GM19239 (cell line): Measurements from ENCODE around the gene KIF22.
"Not testable (repeated sequence)": the region's sequence is repeated elsewhere in the genome, so short reads cannot be mapped to it uniquely, and the experiment has no call there.

Experiments
- DNase-seq: peaks from one replicate; pipeline ENCODE4 v3.0.0; 2011; ENCODE audit warnings: low spot score; ENCODE audit not compliant: insufficient read length
- FAIRE-seq: peaks from 2 replicates; lab custom pipeline; 2011; peaks lifted over from hg19 to GRCh38; lab: Jason Lieb, UNC

KIF22 gene

GRCh38 chr16:29791845-29792807 lies 1.6 kb downstream of the KIF22 start:
- FAIRE-seq, result no peak

DNA sequence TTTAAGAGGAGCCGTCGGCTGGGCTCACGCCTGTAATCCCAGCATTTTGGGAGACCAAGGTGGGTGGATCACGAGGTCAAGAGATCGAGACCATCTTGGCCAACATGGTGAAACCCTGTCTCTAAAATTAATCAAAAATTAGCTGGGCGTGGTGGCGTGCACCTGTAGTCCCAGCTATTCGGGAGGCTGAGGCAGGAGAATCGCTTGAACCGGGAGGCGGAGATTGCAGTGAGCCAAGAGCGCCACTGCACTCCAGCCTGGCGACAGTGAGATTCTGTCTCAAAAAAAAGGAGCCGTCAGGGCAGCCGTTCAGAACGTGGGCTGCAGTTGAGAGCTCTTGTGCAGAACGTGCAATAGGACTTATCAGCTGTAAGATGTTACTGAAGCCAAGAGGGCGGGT lies 2.6 kb downstream of the KIF22 start:
- not testable (repeated sequence) for DNase-seq, FAIRE-seq

More at GRCh38 chr16:29791845-29792807, 1.6 kb downstream of the KIF22 start:
- no peak for DNase-seq

GRCh38 chr16:29794231-29794710 lies 3.7 kb downstream of the KIF22 start:
- no peak for DNase-seq
- FAIRE-seq, result no peak

DNA sequence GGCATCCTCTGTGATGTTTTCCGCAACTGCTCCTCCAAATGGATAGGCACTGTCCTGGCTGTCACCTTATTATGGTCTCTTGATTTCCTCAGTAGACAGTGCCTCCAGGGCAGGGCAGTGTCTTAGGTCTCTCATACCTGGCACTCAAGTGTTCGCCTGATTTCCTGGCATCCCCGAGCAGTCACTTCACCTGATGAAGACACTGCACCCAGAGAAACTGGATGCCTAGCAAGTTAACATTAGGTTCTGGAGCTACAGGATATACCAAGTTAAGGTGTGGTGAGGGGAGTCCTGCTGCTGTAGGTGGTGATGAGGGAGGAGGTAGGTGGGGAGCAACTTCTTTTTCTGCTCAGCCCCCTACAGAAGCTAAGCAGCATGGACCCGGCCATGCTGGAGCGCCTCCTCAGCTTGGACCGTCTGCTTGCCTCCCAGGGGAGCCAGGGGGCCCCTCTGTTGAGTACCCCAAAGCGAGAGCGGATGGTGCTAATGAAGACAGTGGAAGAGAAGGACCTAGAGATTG lies 11.9 kb downstream of the KIF22 start:
- DNase-seq, result no peak
- FAIRE-seq, result no peak

- no peak for FAIRE-seq
- DNase-seq, result no peak
Observed at GRCh38 chr16:29804020-29804419, 13.5 kb downstream of the KIF22 start.

- DNase-seq (no peak), FAIRE-seq (no peak)
Observed at GRCh38 chr16:29804455-29805231, 14.1 kb downstream of the KIF22 start.

- DNase-seq (peak; percentile 85), FAIRE-seq (peak; percentile 92)
Observed at GRCh38 chr16:29805232-29806098, 14.9 kb downstream of the KIF22 start.

- DNase-seq (no peak), FAIRE-seq (no peak)
Observed at GRCh38 chr16:29806099-29806579, 15.6 kb downstream of the KIF22 start, which contains the start of gene MAZ. TSS of gene MAZ (plus strand) at chr16:29806529. CDS start at chr16:29806702, 173 bp downstream.

- DNase-seq, result no peak
- no peak for FAIRE-seq
Observed at GRCh38 chr16:29806641-29807425, 16.3 kb downstream of the KIF22 start.

DNA sequence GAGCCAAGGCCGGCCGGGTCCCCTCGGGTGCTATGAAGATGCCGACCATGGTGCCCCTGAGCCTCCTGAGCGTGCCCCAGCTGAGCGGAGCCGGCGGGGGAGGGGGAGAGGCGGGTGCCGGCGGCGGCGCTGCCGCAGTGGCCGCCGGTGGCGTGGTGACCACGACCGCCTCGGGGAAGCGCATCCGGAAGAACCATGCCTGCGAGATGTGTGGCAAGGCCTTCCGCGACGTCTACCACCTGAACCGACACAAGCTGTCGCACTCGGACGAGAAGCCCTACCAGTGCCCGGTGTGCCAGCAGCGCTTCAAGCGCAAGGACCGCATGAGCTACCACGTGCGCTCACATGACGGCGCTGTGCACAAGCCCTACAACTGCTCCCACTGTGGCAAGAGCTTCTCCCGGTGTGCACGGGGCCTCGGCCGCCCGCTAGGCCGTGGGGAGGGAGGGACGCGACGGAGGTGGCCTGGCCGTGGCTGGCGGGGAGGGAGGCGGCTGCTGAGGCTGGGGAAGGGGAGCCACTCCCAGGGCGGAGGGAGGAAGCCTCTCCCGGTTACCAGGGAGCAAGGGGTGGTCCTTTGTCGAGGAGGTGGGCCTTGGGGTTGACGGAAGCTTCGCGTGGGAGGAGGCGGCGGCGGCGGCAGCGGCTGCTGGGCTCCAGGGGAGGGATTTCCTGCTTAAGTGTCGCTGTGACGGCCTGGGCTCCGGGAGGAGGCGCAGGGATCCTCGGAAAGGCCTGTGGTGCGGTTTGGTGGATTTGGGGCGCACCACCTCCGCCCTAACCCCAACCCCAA lies 17.1 kb downstream of the KIF22 start:
- no peak for DNase-seq
- FAIRE-seq, result peak; percentile 97

GRCh38 chr16:29808219-29808900 lies 17.8 kb downstream of the KIF22 start:
- no peak for DNase-seq
- FAIRE-seq, result no peak

- no peak for FAIRE-seq
Observed at GRCh38 chr16:29809031-29809747, 18.6 kb downstream of the KIF22 start.

DNA sequence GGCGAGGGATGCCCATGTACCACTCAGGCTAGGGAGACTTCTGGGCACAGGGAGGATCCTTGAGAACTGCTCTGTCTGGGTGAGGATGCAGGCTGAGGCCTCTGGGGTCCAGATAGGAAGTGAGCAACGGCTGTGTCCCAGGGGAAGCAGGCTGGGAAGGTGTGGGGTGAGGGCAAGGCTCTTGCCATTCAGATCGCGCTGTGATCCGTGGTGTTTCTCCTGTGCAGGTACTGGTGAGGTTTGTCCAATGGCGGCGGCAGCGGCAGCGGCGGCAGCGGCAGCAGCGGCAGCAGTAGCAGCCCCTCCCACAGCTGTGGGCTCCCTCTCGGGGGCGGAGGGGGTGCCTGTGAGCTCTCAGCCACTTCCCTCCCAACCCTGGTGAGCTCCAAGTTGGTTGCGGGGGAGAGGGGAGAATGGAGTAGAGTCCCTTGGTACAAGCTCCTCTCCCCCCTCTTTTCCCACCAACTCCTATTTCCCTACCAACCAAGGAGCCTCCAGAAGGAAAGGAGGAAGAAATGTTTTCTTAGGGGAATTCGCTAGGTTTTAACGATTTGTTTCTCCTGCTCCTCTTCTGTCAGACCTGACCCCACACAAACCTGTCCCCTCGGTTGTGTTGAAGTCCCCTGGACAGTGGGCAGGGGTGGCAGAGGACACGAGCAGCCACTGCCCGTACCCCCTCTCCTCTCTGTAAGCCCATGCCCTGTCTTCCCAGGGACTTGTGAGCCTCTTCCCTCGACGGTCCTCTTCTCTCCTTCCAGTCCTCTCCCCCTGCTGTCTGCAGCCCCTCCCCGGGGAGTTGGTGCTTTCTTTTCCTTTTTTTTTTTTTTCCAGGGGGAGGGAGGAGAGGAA lies 19.5 kb downstream of the KIF22 start:
- no peak for FAIRE-seq

More at GRCh38 chr16:29809031-29809747, 18.6 kb downstream of the KIF22 start:
- no peak for DNase-seq

DNA sequence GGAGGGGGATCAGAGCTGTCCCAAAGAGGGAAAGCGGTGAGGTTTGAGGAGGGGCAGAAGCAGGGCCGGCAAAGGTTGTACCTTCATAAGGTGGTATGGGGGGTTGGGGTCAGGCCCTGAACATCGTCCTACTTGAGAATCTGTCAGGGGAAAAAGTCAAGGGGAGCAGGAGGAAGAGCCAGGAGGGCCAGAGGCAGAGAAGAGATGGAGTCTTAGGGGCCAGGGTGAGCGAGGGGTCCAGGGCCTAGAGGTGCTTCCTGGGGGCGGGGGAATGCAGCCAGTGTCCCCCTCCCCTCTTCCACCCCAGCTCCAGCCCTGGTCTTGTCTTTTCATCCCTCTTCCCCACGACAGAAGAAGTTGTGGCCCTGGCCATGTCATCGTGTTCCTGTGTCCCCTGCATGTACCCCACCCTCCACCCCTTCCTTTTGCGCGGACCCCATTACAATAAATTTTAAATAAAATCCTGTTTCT lies 20.2 kb downstream of the KIF22 start:
- FAIRE-seq (no peak), DNase-seq (no peak)

More for the DNA sequence above, 19.5 kb downstream of the KIF22 start:
- DNase-seq, result no peak

DNA sequence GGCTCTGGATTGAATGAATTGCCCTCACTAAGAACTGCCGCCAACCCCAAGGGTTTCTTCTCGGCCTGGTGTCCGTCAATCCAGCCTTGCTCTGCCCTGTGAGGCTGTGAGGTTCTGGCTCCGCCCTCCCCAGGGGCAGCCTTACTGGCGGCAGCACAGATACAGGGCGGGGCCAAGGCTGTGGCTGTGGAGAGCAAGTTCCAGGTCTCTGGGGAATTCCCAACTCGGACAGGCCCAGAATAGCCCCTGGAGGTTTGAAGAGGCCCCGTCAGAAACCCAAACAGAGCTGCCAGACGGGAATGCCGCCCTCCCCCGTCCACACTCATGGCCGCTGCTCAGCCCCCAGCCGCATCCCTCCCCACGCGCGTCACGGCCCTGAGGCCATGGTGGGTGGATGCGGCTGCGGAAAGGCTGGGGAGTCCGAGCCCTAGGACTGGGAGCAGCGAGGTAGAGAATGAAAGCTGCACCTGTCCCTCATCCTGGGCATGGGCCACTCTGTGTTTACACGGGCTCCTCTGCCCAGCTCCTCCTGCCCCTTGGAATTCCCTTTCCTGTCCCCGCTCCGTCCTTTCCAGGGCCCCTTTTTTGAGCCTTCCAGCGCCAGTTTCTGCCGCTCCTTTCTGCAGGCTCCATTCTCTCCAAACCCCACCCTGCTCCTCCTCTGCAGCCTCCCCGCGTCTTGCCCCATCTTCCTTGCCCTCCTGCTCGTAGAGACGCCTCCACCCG lies 20.8 kb downstream of the KIF22 start:
- DNase-seq (peak; percentile 79), FAIRE-seq (peak; percentile 97)
